ENCODE data around the gene SLC25A12.

DNA sequence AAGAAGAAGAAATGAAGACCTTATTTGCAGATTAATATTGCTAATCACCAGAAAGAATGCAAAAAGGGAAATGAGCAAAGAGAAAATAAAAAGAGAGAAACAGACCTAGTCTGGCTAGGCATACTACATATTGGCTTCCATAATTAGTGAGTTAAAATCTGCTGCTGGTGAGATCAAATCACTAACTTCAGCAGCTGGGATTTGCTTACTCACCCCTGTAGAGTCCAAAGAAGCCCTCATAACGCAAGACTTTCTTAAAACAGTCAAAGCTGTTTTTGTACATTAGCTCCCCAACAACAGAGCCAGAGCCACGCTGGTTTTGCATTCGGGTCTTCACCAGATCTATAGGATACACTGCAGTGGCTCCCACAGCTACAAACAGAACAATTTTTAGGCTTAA lies 80.9 kb downstream of the SLC25A12 start:
- TF ChIP-seq, protein P1, sequence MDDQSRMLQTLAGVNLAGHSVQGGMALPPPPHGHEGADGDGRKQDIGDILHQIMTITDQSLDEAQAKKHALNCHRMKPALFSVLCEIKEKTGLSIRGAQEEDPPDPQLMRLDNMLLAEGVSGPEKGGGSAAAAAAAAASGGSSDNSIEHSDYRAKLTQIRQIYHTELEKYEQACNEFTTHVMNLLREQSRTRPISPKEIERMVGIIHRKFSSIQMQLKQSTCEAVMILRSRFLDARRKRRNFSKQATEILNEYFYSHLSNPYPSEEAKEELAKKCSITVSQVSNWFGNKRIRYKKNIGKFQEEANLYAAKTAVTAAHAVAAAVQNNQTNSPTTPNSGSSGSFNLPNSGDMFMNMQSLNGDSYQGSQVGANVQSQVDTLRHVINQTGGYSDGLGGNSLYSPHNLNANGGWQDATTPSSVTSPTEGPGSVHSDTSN (IDR thresholded peaks at IDR 0.05): no peak
- no peak for TF ChIP-seq HDAC2 (IDR thresholded peaks at IDR 0.05)
- TF ChIP-seq, protein P2, sequence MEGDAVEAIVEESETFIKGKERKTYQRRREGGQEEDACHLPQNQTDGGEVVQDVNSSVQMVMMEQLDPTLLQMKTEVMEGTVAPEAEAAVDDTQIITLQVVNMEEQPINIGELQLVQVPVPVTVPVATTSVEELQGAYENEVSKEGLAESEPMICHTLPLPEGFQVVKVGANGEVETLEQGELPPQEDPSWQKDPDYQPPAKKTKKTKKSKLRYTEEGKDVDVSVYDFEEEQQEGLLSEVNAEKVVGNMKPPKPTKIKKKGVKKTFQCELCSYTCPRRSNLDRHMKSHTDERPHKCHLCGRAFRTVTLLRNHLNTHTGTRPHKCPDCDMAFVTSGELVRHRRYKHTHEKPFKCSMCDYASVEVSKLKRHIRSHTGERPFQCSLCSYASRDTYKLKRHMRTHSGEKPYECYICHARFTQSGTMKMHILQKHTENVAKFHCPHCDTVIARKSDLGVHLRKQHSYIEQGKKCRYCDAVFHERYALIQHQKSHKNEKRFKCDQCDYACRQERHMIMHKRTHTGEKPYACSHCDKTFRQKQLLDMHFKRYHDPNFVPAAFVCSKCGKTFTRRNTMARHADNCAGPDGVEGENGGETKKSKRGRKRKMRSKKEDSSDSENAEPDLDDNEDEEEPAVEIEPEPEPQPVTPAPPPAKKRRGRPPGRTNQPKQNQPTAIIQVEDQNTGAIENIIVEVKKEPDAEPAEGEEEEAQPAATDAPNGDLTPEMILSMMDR (IDR thresholded peaks at IDR 0.05): no peak
- TF ChIP-seq EP300 (IDR thresholded peaks at IDR 0.05): no peak
- no peak for TF ChIP-seq POLR2A (IDR thresholded peaks at IDR 0.05; ENCODE audit: low read length)
- TF ChIP-seq CEBPB (IDR thresholded peaks at IDR 0.05): no peak
- TF ChIP-seq, protein P3, sequence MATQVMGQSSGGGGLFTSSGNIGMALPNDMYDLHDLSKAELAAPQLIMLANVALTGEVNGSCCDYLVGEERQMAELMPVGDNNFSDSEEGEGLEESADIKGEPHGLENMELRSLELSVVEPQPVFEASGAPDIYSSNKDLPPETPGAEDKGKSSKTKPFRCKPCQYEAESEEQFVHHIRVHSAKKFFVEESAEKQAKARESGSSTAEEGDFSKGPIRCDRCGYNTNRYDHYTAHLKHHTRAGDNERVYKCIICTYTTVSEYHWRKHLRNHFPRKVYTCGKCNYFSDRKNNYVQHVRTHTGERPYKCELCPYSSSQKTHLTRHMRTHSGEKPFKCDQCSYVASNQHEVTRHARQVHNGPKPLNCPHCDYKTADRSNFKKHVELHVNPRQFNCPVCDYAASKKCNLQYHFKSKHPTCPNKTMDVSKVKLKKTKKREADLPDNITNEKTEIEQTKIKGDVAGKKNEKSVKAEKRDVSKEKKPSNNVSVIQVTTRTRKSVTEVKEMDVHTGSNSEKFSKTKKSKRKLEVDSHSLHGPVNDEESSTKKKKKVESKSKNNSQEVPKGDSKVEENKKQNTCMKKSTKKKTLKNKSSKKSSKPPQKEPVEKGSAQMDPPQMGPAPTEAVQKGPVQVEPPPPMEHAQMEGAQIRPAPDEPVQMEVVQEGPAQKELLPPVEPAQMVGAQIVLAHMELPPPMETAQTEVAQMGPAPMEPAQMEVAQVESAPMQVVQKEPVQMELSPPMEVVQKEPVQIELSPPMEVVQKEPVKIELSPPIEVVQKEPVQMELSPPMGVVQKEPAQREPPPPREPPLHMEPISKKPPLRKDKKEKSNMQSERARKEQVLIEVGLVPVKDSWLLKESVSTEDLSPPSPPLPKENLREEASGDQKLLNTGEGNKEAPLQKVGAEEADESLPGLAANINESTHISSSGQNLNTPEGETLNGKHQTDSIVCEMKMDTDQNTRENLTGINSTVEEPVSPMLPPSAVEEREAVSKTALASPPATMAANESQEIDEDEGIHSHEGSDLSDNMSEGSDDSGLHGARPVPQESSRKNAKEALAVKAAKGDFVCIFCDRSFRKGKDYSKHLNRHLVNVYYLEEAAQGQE (IDR thresholded peaks at IDR 0.05): no peak
- no peak for TF ChIP-seq SMC3 (IDR thresholded peaks at IDR 0.05)
- TF ChIP-seq TP53 (CRISPR knock-in tag; IDR thresholded peaks at IDR 0.05): no peak
